Endothelial cell of umbilical vein (primary cell): ENCODE data around the gene FES. TPM values are rescaled to one million over a fixed set of nuclear protein-coding genes. Genes with fewer than 3 reads are reported as not detected.

ENCODE experiments used
- BruUV-seq: library from RNA; stranded (reverse); fragments of 400-500 nt; replicated peaks from 2 replicates; lab custom pipeline; 2021; lab: Mats Ljungman, UMichigan
- CTCF ChIA-PET: fragments of 300-600, 350-600 bp; sonication (Branson Sonifier 250); formaldehyde crosslinking; loops from one replicate; lab custom pipeline; 2021; ENCODE audit warnings: antibody characterized with exemption, inconsistent platforms; lab: Charles Lee
- POLR2A ChIA-PET: fragments of 300-600, 350-600 bp; sonication (Branson Sonifier 250); formaldehyde crosslinking; loops from one replicate; lab custom pipeline; 2021; ENCODE audit warnings: antibody characterized with exemption, inconsistent platforms; lab: Charles Lee
- DNase-seq: peaks from one replicate; pipeline ENCODE4 v3.0.0-alpha.2; 2011; ENCODE audit warnings: low read depth, low spot score
- FAIRE-seq: peaks from 2 replicates; lab custom pipeline; 2011; peaks lifted over from hg19 to GRCh38; lab: Jason Lieb, UNC
- H2AFZ ChIP-seq: 2 replicates; pipeline ENCODE4 v1.6.0; 2012; ENCODE audit warnings: low read depth, low read length, control low read depth, inconsistent platforms
- H3K27ac ChIP-seq: 2 replicates; pipeline ENCODE4 v1.5.1; 2011; ENCODE audit warnings: low read depth, mild to moderate bottlenecking, control low read depth, low read length, moderate library complexity; ENCODE audit not compliant: insufficient read depth
- H3K27me3 ChIP-seq, 2 experiments: 2 replicates each; pipeline versions ENCODE4 v1.6.0 to v1.6.1; 2011; ENCODE audit warnings: low read length in 2 of 2, mixed read lengths in 1 of 2; ENCODE audit not compliant: control insufficient read depth in 2 of 2, insufficient read depth in 2 of 2
- H3K36me3 ChIP-seq, 2 experiments: 2 replicates in 1 of 2; 3 replicates in 1 of 2; pipeline ENCODE4 v1.5.1; 2011; ENCODE audit warnings: low read length in 2 of 2, mild to moderate bottlenecking in 1 of 2, moderate library complexity in 1 of 2; ENCODE audit not compliant: control insufficient read depth in 2 of 2, insufficient read depth in 2 of 2; ENCODE audit errors: extremely low read depth in 1 of 2
- H3K4me1 ChIP-seq: 3 replicates; pipeline ENCODE4 v1.5.1; 2011; ENCODE audit warnings: mild to moderate bottlenecking, low read length; ENCODE audit not compliant: control insufficient read depth, insufficient read depth; ENCODE audit errors: extremely low read depth
- H3K4me2 ChIP-seq: 2 replicates; pipeline ENCODE4 v1.6.1; 2011; ENCODE audit warnings: low read length, control low read depth, mixed read lengths; ENCODE audit not compliant: insufficient read depth
- H3K4me3 ChIP-seq, 3 experiments: fragments of 200-600 bp in 1 of 3; sonication (generic), shearing (Covaris generic) in 1 of 3; replicated peaks in 1 of 3; 2 replicates each; pipeline ENCODE4 v1.5.1; 2011 to 2016; ENCODE audit warnings: control low read depth in 3 of 3, low read length in 3 of 3, mild to moderate bottlenecking in 2 of 3, inconsistent platforms in 1 of 3, low read depth in 1 of 3, moderate library complexity in 1 of 3; ENCODE audit not compliant: insufficient read depth in 1 of 3
- H3K79me2 ChIP-seq: 2 replicates; pipeline ENCODE4 v1.6.0; 2012; ENCODE audit warnings: low read length, inconsistent platforms; ENCODE audit not compliant: control insufficient read depth, insufficient read depth
- H3K9ac ChIP-seq: replicated peaks from 2 replicates; pipeline ENCODE3; 2011; ENCODE audit warnings: low read length, control low read depth; ENCODE audit not compliant: insufficient read depth; ENCODE audit errors: extremely low read depth
- H3K9me1 ChIP-seq: replicated peaks from 3 replicates; pipeline ENCODE4 v1.6.0; 2011; ENCODE audit warnings: mild to moderate bottlenecking, low read length; ENCODE audit not compliant: control insufficient read depth, insufficient read depth; ENCODE audit errors: extremely low read depth
- H3K9me3 ChIP-seq: replicated peaks from 2 replicates; pipeline ENCODE4 v1.5.1; 2012; ENCODE audit warnings: low read length, inconsistent platforms; ENCODE audit not compliant: control insufficient read depth, insufficient read depth
- H4K20me1 ChIP-seq: replicated peaks from 2 replicates; pipeline ENCODE3; 2011; ENCODE audit warnings: mild to moderate bottlenecking, low read length; ENCODE audit not compliant: control insufficient read depth, insufficient read depth; ENCODE audit errors: extremely low read depth
- EZH2 ChIP-seq: IDR thresholded peaks from 2 replicates; pipeline ENCODE4 v1.6.1; 2012; ENCODE audit warnings: borderline replicate concordance, low read depth, mild to moderate bottlenecking, moderate library complexity, low read length, inconsistent platforms; ENCODE audit not compliant: severe bottlenecking
- FOS ChIP-seq: IDR thresholded peaks from 2 replicates; pipeline ENCODE4 v1.6.1; 2011; ENCODE audit warnings: mild to moderate bottlenecking, low read length, moderate library complexity, borderline replicate concordance; ENCODE audit not compliant: insufficient read depth
- JUN ChIP-seq: IDR thresholded peaks from 2 replicates; pipeline ENCODE4 v1.6.1; 2011; ENCODE audit warnings: borderline replicate concordance, low read depth; ENCODE audit not compliant: insufficient read length, insufficient read depth
- MYC ChIP-seq: IDR thresholded peaks from one replicate; pipeline ENCODE4 v1.6.1; 2011; ENCODE audit warnings: mild to moderate bottlenecking, low read depth, low read length
- POLR2A ChIP-seq: IDR thresholded peaks from 2 replicates; pipeline ENCODE4 v1.6.1; 2012; ENCODE audit warnings: low read depth, mild to moderate bottlenecking, control low read depth, low read length
- POLR2AphosphoS5 ChIP-seq: IDR thresholded peaks from 2 replicates; pipeline ENCODE4 v1.6.1; 2012; ENCODE audit warnings: low read depth, mild to moderate bottlenecking, control low read depth, low read length, moderate library complexity; ENCODE audit not compliant: insufficient read depth
- dilution Hi-C: fragments of 300-500 bp; cut with MboI; formaldehyde crosslinking; loops from one replicate; pipeline ENCODE4 v1.15.0; 2019; ENCODE audit warnings: low sequenced_read_pairs; ENCODE audit not compliant: extremely low pct_ligation_motif_present
- intact Hi-C: fragments of 100-400 bp; cut with micrococcal nuclease; formaldehyde crosslinking; loops from one replicate; pipeline ENCODE4 v1.10.0; 2022
- polyA plus RNA-seq, 4 experiments: library from polyadenylated mRNA; depleted of rRNA in 3 of 4; stranded (reverse) in 3 of 4; unstranded in 1 of 4; fragments of >200 nt; gene quantifications; 2 replicates each; pipeline versions ENCODE4 v1.2.1 to v1.2.3, GENCODE V29; 2011 to 2012; ENCODE audit warnings: missing spikeins in 1 of 4
- total RNA-seq: library from RNA; stranded (reverse); gene quantifications from 2 replicates; pipeline ENCODE4 v1.2.3, GENCODE V29; 2021
- TF ChIP-seq, protein P1 (sequence below): IDR thresholded peaks from 2 replicates; pipeline ENCODE4 v1.6.1; 2011; ENCODE audit not compliant: insufficient read depth, insufficient read length
- TF ChIP-seq, protein P2 (sequence below), 2 donors: IDR thresholded peaks; 1 replicate in 1 of 2; 2 replicates in 1 of 2; pipeline ENCODE4 v1.5.1; 2011; ENCODE audit warnings: low read length in 2 of 2, mild to moderate bottlenecking in 2 of 2, moderate library complexity in 2 of 2, control low read depth in 1 of 2, inconsistent platforms in 1 of 2, low read depth in 1 of 2; ENCODE audit not compliant: insufficient read depth in 1 of 2; ENCODE audit errors: extremely low read depth in 1 of 2

Gene FES
- total and polyA plus RNA-seq, 2 donors (not counting 3 experiments of a cell fraction or from before 2014, with no cell fraction given), result 41.5 to 58.1 TPM

DNA sequence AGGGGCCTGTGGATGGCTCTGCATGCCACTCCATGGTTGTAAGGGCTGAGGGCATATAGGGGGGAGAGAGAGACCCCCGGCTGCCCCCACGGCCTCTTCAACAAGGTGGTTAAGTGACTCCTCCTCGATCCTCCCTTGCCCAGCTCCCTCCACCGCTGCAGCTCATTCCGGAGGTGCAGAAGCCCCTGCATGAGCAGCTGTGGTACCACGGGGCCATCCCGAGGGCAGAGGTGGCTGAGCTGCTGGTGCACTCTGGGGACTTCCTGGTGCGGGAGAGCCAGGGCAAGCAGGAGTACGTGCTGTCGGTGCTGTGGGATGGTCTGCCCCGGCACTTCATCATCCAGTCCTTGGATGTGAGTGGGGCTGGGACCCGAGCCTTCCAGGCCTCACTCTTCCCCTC, 6.5 kb downstream of the FES start:
- POLR2A ChIA-PET, result no interaction called here
- dilution Hi-C loops, result no loop called here
- peaks cover 6% of the 10 kb centered on the region for H3K4me1 ChIP-seq

DNA sequence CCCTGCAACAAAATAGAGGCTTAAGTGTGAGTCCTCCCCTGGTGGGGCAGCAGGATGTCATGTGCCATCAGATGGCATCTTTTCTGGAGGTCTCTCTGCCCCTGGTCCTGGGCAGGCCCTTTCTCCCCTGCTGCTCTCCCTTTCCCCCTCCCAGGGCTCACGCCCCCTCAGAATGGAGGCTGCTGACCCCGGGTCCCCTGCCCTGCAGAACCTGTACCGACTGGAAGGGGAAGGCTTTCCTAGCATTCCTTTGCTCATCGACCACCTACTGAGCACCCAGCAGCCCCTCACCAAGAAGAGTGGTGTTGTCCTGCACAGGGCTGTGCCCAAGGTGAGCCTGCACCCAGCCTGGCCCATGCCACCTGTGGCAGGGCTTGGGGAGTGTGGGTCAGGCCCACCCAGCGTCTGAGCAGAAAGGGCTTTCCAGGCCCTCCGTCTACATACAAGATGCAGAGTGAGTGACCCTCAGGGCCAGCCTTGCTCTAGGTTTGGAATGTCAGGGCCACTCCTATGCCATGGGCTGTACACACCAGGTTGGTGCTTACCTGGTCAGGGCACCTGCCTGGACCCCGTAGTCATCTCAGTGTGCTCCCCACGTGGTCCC, 7.1 kb downstream of the FES start:
- DNase-seq (no peak), FAIRE-seq (no peak)
- Histone ChIP-seq H2AFZ (no peak overlapping the region), H3K4me2 (no peak overlapping the region), H3K4me1 (no peaks in the 10 kb centered on the region), H3K27ac (no peak overlapping the region), H3K27me3 (no peaks in the 10 kb centered on the region), H3K9me1 (no peaks in the 10 kb centered on the region), H4K20me1 (no peaks in the 10 kb centered on the region), H3K36me3 (peaks cover 11 to 53% of the 10 kb centered on the region in 2 experiments), H3K9ac (no peak overlapping the region), H3K4me3 (no peak overlapping the region), H3K79me2 (peaks cover 6% of the 10 kb centered on the region), H3K9me3 (no peaks in the 10 kb centered on the region)
- ChIA-PET CTCF (no interaction called here), POLR2A (no interaction called here)
- intact Hi-C loops (no loop called here), dilution Hi-C loops (no loop called here)
- TF ChIP-seq EZH2 (no peak), FOS (no peak), POLR2AphosphoS5 (no peak), JUN (no peak), POLR2A (no peak), MYC (no peak)
- TF ChIP-seq, protein P1, sequence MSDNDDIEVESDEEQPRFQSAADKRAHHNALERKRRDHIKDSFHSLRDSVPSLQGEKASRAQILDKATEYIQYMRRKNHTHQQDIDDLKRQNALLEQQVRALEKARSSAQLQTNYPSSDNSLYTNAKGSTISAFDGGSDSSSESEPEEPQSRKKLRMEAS, result no peak
- TF ChIP-seq, protein P2, sequence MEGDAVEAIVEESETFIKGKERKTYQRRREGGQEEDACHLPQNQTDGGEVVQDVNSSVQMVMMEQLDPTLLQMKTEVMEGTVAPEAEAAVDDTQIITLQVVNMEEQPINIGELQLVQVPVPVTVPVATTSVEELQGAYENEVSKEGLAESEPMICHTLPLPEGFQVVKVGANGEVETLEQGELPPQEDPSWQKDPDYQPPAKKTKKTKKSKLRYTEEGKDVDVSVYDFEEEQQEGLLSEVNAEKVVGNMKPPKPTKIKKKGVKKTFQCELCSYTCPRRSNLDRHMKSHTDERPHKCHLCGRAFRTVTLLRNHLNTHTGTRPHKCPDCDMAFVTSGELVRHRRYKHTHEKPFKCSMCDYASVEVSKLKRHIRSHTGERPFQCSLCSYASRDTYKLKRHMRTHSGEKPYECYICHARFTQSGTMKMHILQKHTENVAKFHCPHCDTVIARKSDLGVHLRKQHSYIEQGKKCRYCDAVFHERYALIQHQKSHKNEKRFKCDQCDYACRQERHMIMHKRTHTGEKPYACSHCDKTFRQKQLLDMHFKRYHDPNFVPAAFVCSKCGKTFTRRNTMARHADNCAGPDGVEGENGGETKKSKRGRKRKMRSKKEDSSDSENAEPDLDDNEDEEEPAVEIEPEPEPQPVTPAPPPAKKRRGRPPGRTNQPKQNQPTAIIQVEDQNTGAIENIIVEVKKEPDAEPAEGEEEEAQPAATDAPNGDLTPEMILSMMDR (IDR thresholded peaks at IDR 0.05; ENCODE audit: extremely low read depth in 1 of 2, insufficient read depth in 1 of 2, low read depth in 1 of 2, low read length in 2 of 2), result no peak
- BruUV-seq, result no TSS peak

More for the DNA sequence above, 6.5 kb downstream of the FES start:
- Histone ChIP-seq H3K4me3 (no peak overlapping the region), H3K27me3 (no peaks in the 10 kb centered on the region), H3K79me2 (peaks cover 7% of the 10 kb centered on the region), H2AFZ (no peak overlapping the region), H3K9me1 (no peaks in the 10 kb centered on the region), H3K9me3 (no peaks in the 10 kb centered on the region), H4K20me1 (no peaks in the 10 kb centered on the region), H3K36me3 (peaks cover 11 to 53% of the 10 kb centered on the region in 2 experiments), H3K4me2 (no peak overlapping the region), H3K9ac (no peak overlapping the region), H3K27ac (no peak overlapping the region)
- DNase-seq (no peak), FAIRE-seq (no peak)
- intact Hi-C loops, result no loop called here
- no peak for TF ChIP-seq POLR2AphosphoS5
- TF ChIP-seq EZH2, result no peak
- no peak for TF ChIP-seq JUN
- TF ChIP-seq FOS, result no peak
- TF ChIP-seq MYC, result no peak
- TF ChIP-seq POLR2A, result no peak
- BruUV-seq, result no TSS peak
- CTCF ChIA-PET, result no interaction called here
